IgD-negative memory B cell (primary cell): Measurements from ENCODE around the gene BEND5. TPM values are rescaled to one million over a fixed set of nuclear protein-coding genes. Genes with fewer than 3 reads are reported as not detected.

ENCODE experiments used
- H3K27ac Mint-ChIP-seq, 3 donors: one replicate each; pipeline ENCODE4 v1.8.0; 2020 to 2022; ENCODE audit warnings: mild to moderate bottlenecking in 3 of 3, mixed read lengths in 3 of 3, moderate library complexity in 1 of 3
- H3K27me3 Mint-ChIP-seq: one replicate; pipeline ENCODE4 v1.8.0; 2021; ENCODE audit warnings: mixed read lengths
- H3K36me3 Mint-ChIP-seq: one replicate; pipeline ENCODE4 v1.8.0; 2020; ENCODE audit warnings: mild to moderate bottlenecking, mixed read lengths
- H3K4me1 Mint-ChIP-seq, 3 donors: one replicate each; pipeline ENCODE4 v1.8.0; 2020 to 2022; ENCODE audit warnings: mixed read lengths in 3 of 3, mild to moderate bottlenecking in 1 of 3
- H3K4me3 Mint-ChIP-seq, 4 donors: one replicate each; pipeline ENCODE4 v1.8.0; 2020 to 2022; ENCODE audit warnings: mild to moderate bottlenecking in 4 of 4, mixed read lengths in 4 of 4, moderate library complexity in 3 of 4
- H3K9me3 Mint-ChIP-seq, 3 donors: one replicate each; pipeline ENCODE4 v1.8.0; 2020 to 2021; ENCODE audit warnings: mixed read lengths in 3 of 3, mild to moderate bottlenecking in 1 of 3
- polyA plus RNA-seq: library from polyadenylated mRNA; unstranded; fragments of 300-500 nt; fragmentation: Illumina TruSeq; gene quantifications from one replicate; pipeline ENCODE4 v1.2.3, GENCODE V29; 2021

BEND5 gene
- polyA plus RNA-seq, 1 donor from 2014 or later, result 31.5 TPM

DNA sequence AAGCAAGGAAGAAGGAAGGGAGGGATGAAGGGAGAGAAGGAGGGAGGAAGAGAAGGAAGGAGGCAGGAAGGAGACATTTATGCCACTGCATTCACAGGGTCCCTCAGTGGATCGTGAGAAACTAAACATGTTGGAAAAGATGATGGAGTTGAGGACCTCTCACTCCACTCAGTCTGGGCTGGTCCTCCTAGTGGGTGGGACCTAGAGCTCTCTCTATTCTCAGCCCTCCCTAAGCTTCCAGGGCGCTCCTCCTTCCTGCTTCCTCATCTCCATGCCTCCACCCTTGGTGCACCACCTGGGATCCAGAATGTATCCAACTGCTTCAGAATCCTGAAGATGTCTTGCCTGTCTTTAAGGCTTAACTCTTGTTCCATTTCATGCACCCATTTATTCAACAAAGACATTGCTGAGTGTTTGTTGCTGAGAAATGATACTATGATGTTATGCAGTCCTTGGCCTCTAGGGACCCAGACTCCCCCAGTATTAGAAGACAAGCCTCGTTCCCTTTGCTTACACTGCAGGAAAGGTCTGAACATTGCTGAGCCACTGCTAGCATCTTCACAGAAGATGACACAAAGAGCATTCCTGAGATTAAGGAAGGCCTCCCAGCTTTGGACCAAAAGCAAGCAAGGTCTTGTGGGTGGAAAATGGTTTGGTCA lies 88.5 kb downstream of the BEND5 start:
- no peak overlapping the region for H3K4me3 Mint-ChIP-seq
- H3K9me3 Mint-ChIP-seq, result no peaks in the 10 kb centered on the region
- peaks cover 2% of the 10 kb centered on the region for H3K36me3 Mint-ChIP-seq
- no peak overlapping the region for H3K27ac Mint-ChIP-seq
- H3K4me1 Mint-ChIP-seq, result peaks cover 2 to 7% (median 3%) of the 10 kb centered on the region in 3 donors
- H3K27me3 Mint-ChIP-seq, result peaks cover 5% of the 10 kb centered on the region

DNA sequence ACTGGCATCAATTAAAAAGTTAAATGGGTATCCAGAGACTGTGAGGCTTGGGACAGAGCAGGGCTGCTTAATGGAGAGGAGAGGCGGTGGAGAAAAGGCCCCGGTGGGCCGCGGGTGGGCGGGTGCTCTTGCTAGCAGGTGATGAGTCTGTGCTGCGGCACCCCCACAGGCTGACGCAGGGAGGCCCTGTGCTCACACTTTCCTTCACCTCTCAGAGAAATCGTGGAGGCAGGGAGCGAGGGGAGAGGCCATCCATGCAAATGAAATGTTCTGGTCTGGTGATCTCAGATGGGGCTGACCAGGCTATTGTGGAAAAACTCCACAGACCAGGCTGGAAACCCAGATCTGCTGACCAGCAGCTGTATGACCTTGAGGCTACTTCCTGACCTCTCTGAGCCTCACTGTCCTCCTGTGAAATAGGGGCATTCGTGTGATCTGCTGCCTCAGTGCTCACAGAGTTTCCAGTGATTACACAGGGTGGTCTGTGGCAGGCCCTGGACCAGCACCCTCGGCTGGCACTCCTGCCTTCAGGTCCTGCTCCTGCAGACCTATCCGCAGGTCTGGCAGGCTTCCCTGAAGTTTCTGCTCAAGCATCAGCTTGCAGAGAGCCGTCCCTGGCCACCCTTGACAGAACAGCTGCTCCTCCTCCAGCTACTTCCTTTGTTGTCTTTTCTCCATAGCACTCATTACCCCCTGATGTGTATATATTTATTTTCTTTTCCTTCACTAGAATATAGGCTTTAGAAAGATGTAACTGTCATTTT lies 89.2 kb downstream of the BEND5 start:
- Mint-ChIP-seq H3K27ac (no peak overlapping the region), H3K9me3 (no peaks in the 10 kb centered on the region), H3K36me3 (peaks cover 2% of the 10 kb centered on the region), H3K4me1 (peaks cover 2 to 7% (median 3%) of the 10 kb centered on the region in 3 donors), H3K27me3 (peaks cover 5% of the 10 kb centered on the region), H3K4me3 (no peak overlapping the region)

DNA sequence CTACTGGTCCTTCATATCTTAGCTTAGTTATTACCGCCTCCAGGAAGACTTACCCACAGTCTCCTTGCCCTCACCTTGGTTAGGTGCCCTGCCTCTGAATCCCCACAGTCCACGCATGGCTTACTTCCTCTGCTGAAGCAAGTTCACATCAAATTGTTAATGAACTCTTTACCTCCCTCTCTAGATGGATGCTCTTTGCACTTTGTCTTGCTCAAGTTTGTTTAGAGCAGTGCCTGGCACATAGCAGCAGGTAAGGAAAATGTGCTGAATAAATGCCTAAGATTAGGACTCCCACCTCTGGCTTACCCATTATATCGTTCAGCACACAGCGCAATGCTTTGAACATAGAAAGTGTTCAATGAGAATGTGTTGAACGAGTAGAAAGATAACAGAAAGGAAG lies 90.5 kb downstream of the BEND5 start:
- no peak overlapping the region for H3K4me3 Mint-ChIP-seq
- no peaks in the 10 kb centered on the region for H3K9me3 Mint-ChIP-seq
- H3K4me1 Mint-ChIP-seq, result peaks cover 0 to 2% (median 1%) of the 10 kb centered on the region in 3 donors
- H3K36me3 Mint-ChIP-seq, result peaks cover 2% of the 10 kb centered on the region
- H3K27ac Mint-ChIP-seq, result no peak overlapping the region
- H3K27me3 Mint-ChIP-seq, result no peaks in the 10 kb centered on the region

GRCh38 chr1:48684381-48684780 lies 92.3 kb downstream of the BEND5 start:
- H3K27ac Mint-ChIP-seq, result no peak overlapping the region
- H3K4me3 Mint-ChIP-seq, result no peak overlapping the region
- peaks cover 0 to 4% (median 1%) of the 10 kb centered on the region in 3 donors for H3K4me1 Mint-ChIP-seq
- peaks cover 2% of the 10 kb centered on the region for H3K36me3 Mint-ChIP-seq
- no peaks in the 10 kb centered on the region for H3K9me3 Mint-ChIP-seq
- H3K27me3 Mint-ChIP-seq, result no peaks in the 10 kb centered on the region

GRCh38 chr1:48683839-48684238 lies 92.9 kb downstream of the BEND5 start:
- Mint-ChIP-seq H3K9me3 (no peaks in the 10 kb centered on the region), H3K27ac (no peak overlapping the region), H3K27me3 (no peaks in the 10 kb centered on the region), H3K4me3 (no peak overlapping the region), H3K4me1 (peaks cover 0 to 4% (median 1%) of the 10 kb centered on the region in 3 donors), H3K36me3 (peaks cover 2% of the 10 kb centered on the region)

DNA sequence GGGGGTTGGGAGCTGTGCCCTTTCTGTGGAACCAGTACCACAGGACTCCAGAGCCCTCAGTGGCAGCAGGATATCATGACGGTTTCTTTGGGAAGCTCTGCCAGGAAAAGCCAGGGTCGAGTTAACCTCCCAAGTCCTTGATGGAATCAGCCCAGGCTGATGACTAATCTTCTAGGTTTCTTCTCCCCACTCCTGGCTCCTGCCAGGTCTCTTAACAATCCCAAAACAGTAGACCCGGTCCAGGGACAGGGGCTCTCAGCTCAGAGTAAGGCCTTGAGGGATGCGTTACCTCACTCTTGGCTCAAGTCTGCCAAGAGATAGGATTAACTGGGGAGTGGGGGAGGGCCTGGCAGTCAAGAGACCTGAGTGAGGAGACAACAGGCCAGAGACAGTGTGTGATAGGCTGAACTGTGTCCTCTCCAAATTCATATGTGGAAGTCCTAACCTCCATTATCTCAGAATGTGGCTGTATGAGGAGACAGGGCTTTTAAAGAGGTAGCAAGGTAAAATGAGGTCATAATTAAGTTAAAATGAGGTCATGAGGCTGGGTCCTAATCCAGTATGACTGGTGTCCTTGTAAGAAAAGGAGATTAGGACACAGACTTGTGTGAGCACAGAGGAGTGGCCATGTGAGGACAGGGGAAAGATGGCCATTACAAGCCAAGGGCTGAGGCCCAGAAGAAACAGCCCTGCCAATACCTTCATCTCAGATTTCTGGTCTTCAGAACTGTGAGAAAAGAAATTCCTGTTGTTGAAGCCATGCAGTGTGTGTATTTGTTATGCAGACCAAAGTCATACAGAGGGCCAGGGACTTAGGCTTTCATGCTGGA lies 95.0 kb downstream of the BEND5 start:
- no peak overlapping the region for H3K4me3 Mint-ChIP-seq

GRCh38 chr1:48680411-48681035 lies 96.2 kb downstream of the BEND5 start:
- Mint-ChIP-seq H3K4me3 (no peak overlapping the region), H3K4me1 (peaks cover 2 to 14% (median 7%) of the 10 kb centered on the region in 3 donors), H3K36me3 (peaks cover 2% of the 10 kb centered on the region), H3K9me3 (no peaks in the 10 kb centered on the region), H3K27ac (no peak overlapping the region), H3K27me3 (peaks cover 4% of the 10 kb centered on the region)

More for the DNA sequence above, 95.0 kb downstream of the BEND5 start:
- H3K9me3 Mint-ChIP-seq, result no peaks in the 10 kb centered on the region
- H3K36me3 Mint-ChIP-seq, result peaks cover 2% of the 10 kb centered on the region
- H3K4me1 Mint-ChIP-seq, result peaks cover 2 to 11% (median 7%) of the 10 kb centered on the region in 3 donors
- H3K27me3 Mint-ChIP-seq, result peaks cover 4% of the 10 kb centered on the region
- H3K27ac Mint-ChIP-seq, result no peak overlapping the region

DNA sequence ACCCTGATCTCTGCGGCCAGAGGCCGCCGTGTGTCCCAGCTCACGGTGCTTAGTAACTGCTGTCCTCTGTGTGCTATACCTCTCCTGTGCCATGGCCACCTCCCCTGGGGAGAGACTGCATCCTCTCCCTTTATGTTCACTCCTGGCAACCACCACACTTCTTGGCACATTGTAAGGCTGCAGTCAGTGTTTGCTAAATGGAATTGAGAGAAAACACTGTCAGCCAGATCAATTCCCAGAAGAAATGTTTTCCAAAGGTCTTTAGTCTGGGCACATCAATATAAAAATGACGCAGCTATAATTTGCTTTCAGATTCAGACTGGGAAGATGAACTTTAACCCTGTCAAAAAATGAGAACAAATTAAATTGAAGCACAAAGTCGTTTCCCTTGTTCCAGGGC lies 96.8 kb downstream of the BEND5 start:
- Mint-ChIP-seq H3K4me3 (no peak overlapping the region), H3K4me1 (peaks cover 2 to 14% (median 7%) of the 10 kb centered on the region in 3 donors), H3K27ac (no peak overlapping the region), H3K27me3 (peaks cover 10% of the 10 kb centered on the region), H3K9me3 (no peaks in the 10 kb centered on the region), H3K36me3 (peaks cover 2% of the 10 kb centered on the region)

DNA sequence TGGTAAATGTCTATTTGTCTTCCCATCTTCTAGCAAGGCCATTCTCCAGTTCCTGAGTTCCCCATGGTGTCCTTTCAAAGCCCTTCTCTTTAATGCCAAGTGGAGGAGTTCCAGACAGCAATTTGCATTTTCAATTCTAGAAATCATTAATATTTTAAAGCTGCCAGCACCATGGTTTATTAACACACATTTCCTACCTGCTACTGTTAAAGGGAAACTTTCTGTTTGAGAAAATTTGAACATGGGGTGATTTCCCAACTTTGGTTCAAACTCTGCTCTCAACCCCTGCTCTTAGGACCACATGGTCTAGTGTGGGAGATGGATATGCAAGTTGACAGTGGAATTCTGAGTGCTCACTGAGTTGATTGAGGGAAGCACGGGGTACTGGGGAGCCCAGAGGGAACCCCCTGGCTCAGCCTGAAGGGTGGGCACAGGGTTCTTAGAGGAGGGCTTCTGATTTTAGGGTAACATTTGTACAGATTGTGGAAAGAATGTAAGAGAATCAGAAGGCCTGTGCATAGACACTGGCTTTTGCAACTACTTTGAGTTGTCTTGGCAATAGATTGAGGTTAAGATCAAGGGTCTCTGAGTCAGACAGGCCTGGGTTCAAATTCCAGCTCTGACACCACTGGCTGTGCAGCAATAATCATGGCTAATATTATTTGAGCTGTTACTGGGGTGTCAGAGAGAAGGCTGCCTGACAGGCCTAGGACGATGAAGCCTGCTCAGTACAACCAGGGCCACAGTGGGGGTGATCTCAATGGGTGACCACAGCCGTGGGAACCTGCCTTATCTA lies 97.8 kb downstream of the BEND5 start:
- H3K36me3 Mint-ChIP-seq, result no peaks in the 10 kb centered on the region
- H3K27ac Mint-ChIP-seq, result no peak overlapping the region
- H3K27me3 Mint-ChIP-seq, result peaks cover 14% of the 10 kb centered on the region
- H3K4me1 Mint-ChIP-seq, result peaks cover 2 to 14% (median 7%) of the 10 kb centered on the region in 3 donors
- no peak overlapping the region for H3K4me3 Mint-ChIP-seq
- no peaks in the 10 kb centered on the region for H3K9me3 Mint-ChIP-seq
